AG08395 (cell line): ENCODE results near the gene MTNR1A.
A peak's percentile ranks its signal among the peaks of the same experiment; 100 is the strongest.

ENCODE experiments used
- DNase-seq: peaks from one replicate; pipeline ENCODE4 v3.0.0; 2012; ENCODE audit warnings: mixed read lengths, low spot score

The MTNR1A gene

DNA sequence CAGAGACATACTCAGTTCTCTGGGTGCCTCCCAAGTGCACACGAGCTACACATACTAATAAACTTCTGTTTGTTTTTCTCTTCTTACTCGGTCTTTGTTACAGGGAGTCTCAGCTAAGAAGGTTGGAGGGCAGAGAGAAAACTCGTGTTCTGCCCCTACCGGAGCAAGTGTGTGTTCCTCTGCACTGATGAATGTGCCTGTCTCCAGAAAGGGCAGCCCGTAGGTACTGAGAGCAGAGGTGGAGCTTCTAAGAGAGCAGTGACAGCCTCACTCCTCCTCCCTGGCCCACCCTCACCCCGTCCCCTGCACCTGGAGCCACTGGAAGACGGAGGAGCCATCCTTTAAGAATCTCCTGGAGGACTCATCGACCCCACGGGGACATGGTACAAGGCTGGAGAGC, 67.6 kb downstream of the MTNR1A start:
- no peak for DNase-seq

DNA sequence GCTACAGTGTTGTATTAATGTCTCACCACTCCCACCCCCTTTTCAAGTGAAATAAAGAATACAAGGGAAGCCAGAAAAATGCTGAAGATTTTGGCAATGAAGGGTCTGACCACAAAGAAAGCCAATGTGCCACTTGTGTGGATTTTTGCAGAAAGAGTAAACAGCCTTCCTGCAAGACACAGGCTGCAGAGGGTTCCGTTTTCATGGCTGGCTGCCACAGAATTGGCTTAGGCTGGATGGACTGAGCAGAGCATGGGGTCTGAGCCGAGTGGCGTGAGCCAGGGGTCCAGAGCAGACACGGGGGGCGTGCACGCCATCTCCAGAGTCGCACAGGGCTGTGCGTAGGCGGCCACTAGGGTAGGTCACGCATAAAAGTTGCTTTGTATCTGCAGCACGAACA, 69.2 kb downstream of the MTNR1A start:
- peak; percentile 15 for DNase-seq

DNA sequence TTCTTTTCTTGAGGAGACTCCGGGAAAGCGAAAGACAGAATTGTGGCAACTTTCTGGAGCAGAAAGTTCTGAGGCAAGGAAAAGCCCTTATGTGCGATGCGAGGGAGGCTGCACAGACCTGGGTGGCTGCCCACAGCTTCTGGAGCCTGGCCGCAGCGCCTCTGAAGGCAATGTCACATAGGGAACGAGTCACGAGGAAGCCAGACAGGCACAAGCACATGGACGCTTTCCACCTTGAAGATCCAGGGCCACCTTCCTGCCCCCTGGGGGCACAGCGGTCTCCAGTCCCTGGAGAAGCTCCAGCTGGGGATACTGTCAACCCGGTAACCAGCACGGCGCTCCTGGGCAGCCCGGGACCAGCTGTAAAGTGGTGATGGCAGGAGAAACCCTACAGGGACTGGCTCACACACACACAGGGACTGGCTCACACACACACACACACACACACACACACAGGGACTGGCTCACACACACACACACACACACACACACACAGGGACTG, 69.8 kb downstream of the MTNR1A start:
- DNase-seq = peak; percentile 54

DNA sequence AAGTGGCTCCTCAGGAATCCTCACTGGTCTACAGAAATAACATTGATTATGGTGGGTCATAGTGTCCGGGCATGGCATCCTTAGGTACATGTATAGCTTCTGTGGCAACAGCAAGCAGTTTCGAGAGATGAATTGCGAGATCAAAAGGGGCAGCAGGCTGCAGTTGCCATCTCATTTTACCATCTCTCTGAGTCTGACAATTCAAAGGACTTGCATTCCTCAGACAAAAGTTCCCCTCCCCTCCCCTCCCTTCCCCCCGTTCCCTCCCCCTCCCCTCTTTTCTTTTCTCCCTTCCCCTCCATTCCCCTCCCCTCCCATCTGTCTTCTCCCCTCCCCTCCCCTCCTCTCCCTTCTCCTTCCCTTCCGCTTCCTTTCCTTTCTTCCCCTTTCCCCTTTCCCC, 70.2 kb downstream of the MTNR1A start:
- no peak for DNase-seq

DNA sequence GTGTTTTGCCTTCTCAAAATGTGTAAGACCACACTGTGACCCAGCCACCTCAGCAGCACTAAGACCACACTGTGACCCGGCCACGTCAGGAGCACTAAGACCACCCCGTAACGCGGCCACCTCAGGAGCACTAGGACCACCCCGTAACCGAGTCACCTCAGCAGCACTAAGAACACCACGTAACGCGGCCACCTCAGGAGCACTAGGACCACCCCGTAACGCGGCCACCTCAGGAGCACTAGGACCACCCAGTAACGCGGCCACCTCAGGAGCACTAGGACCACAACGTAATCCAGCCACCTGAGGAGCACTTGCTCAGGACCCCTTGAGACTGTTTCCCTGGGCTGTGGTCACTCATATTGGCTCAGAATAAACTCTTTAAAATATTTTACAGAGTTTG, 71.7 kb downstream of the MTNR1A start:
- DNase-seq = no peak
